GM21447 (cell line): Measurements from ENCODE around the gene MSH3.
"Not testable (repeated sequence)": the region's sequence is repeated elsewhere in the genome, so short reads cannot be mapped to it uniquely, and the experiment has no call there.

Source experiments
- ATAC-seq: cut with Tn5 transposase; IDR thresholded peaks from one replicate; pipeline ENCODE4 v1.9.1; 2021; ENCODE audit not compliant: unreplicated experiment

Gene MSH3

DNA sequence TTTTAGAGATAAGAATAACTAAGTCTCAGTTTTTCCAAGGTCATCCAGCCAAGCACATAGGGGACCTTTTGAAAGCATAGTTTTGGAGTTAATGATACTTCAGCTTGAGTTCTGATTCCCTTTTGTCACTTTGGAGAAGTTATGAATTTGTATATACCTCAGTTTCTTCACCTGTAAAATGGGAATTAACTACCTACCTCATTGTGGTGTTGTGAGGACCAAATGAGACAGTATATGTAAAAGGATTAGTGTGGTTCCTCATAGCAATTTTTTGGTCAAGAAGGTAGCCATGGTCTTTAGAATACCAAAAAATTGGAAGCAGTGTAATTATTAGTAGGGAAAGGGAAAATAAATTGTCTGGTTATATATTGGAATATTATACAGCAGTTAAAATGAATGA, 98.0 kb downstream of the MSH3 start:
- ATAC-seq = no peak

DNA sequence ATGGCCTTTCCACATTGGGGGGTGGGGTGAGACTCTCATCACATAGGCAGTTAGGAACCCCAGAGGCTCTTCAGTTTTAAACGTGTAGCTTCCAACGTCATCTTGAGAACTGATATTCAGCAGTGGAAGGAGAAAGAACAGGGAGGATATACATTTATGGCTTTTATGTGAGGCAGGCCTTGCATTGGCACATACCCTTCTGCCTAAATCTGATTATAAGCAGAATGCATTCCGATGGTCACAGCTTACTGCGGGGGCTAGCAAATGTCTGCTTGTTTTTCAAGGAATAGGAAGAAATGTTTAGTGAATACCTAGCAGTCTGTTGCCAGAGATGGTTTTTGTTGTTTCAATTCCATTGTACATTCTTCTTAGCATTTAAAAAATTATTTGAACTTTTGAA, 99.3 kb downstream of the MSH3 start:
- ATAC-seq = no peak

DNA sequence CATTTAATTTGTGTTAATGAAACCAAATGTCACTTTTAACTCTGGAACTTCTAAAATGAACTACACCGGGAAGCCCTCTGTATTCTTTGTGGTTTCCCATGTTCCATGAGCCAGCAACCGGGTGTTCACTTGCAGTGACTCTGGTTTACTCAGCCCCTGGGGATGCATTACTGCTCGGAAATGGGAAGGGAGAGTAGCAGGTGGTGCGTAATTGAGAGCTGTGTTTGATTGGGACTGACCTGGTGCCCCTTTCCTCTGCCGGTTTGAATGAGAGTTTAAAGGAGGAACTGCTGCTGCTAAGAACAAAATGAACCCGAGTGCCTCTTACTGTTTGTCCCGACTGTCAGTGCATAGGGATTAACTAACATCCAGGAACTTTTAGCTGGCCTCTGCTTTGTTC, 100.4 kb downstream of the MSH3 start:
- peak; percentile 63 for ATAC-seq

DNA sequence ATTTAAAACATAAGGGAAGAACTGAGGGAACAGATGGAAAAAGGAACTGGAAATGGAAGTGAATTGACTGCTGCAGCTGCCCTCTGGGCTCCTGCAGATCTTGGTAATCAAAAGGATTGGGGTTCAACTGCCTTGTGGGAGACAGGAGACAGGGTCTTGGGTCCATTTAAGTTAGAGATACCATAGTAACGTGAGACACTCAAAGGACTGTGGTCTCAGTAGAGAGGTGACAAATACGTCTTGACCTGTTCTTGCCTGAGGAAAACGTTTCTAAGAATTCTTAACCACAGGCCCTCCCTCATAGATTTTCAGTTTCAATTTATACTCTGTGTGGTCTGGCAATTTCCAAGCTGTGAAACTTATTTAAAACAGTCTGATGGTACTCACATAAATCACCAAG, 101.2 kb downstream of the MSH3 start:
- peak; percentile 96 for ATAC-seq

DNA sequence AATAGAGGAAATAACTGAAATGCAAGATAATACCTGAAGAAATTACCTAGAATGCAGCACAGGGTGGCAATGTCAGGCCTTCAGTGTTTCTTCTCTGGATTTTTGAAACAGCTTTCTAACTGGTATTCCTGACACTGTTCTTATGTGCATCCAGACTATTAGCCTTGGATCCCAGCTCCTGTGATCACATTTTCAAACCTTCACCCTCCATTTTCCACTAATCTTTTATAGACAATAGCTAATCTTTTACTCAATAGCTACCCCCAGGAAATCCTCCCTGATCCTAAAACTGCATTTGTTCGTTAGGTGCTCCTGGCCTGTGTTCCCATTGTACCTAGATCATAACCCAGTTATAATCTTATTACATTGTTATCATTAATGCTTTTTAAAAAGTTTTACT, 101.8 kb downstream of the MSH3 start:
- ATAC-seq = no peak

DNA sequence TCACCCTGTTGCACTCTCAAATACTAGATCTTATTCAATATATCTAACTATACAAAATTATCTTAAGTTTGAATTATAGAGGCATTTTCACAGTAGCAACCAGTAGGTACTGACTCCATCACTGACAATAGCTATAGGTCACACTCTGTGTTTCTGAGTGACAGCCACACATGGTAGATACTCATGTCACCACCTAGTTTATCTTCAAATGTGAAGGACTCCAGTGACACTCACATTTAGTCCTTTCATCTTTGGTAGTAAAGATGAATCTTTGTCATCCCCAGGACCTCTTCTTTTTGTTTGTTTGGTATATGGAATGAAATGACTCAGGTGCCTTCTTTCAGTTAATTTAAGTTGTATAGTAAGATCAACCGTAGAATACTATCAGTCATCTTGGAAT, 102.8 kb downstream of the MSH3 start:
- no peak for ATAC-seq

DNA sequence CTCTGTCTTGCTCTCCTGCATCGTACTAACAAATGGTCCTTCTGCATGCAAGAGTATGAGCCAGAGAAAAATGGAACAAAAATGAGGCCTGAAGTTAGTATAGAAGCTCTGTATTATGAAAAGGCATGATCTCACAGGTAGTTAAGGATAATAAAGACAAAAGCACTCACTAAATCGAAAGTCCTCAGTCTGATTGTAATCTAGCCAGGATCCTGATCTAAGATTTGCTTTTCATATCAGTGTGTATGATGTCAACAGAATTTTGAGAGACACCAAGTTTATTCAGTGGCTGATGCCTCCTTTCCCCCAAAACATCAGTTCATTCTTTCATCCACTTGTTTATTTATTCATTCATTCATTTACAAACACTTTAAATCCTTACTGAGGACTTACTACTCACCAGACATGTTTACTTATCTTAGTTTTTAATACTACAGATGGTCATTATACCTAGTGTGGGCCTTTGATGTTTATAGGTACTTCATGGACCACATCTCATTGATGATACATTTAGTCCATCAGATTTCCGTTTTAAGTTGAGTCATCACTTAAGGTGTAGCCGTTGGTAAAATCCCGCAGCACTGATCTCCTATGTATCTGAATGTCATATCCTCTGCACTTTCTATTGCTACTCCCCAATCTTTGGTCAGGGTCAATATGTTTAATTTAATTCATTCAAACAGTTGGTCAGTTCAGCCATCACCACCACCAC, 105.6 kb downstream of the MSH3 start:
- no peak for ATAC-seq

DNA sequence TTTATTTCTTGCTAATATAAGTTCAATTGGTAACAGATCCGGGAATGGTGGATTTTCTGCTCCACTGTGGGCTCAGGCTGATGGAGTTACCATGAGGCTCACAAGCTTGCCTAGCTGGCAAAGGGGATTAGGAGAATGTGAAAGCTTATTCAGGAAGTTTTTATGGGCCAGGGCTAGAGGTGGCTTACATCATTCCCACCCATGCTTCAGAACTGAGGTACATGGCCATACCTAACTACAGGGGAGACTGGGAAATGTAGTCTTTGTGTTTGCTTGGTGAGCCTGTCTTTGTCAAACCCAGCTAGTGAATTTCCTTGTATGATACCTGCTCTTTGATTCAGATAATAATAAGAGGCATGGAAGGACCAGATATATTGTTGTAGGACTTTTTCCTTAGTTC, 106.2 kb downstream of the MSH3 start:
- no peak for ATAC-seq

DNA sequence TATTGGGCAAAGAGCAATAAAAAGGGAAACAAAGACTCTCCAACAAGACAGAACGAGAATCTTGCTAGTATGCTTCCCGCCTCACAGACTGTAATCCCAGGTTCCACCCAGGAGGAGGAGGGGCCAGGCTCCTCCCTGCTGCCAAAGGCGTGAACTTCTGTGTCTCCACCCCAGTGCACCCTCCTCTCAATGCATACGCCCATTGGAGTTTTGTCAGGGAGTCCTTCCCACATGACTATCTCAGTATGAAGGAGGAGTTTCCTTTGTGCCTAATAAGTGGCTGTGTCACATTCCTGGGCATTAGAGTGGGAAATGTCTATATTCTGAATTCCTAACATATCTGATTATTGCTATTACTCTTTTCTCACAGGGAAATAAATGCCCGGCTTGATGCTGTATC, 106.7 kb downstream of the MSH3 start:
- ATAC-seq = no peak

DNA sequence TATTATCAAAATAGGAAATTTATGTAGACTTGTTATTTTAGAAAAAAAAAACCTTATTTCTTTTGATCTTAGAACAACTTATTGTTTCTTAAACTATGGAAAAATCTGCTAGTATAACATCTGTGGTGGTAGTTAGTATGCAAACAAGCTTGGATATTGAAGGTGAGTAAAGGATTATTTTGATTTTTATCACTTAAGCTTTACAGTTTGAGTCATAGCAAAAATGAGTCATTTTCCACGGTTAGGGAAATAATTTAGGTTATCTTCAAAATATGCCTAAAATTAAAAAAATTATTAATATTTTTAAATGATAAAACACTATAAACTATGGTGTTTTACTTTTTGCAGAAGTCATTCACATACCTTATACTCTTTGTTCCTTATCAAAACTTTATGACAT, 107.5 kb downstream of the MSH3 start:
- no peak for ATAC-seq

DNA sequence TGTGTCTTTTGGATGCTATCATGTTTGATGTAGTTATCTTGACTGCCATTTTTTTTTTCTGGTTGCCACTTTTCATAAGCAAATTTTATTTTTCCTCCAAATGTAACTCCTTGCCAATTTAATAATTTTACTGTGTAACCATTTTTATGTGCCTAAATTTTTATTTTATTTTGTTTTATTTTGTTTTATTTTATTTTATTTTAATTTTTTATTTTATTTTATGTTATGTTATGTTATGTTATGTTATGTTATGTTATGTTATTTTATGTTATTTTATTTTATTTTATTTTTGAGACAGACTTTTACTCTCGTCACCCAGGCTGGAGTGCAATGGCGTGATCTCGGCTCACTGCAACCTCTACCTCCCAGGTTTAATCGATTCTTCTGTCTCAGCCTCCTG, 108.1 kb downstream of the MSH3 start:
- no peak for ATAC-seq

DNA sequence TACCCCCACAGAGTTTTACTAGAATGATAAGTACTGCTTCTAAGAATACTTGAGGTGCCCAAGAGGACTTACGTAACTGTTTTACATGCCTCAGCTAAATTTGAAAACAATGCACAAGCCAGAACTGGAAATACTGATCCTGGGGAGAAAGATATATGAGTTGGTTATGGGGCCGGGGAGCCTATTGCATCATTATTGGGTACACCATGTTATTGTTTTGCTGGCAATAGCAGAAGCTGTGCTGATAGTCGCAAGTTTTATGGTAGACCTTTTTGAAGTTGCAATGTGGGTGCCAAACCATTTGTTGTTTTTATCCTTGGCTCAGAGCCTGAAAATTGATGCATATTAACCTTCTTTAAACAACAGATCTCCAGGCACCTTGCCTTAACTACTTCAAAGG, 108.8 kb downstream of the MSH3 start:
- ATAC-seq = no peak

DNA sequence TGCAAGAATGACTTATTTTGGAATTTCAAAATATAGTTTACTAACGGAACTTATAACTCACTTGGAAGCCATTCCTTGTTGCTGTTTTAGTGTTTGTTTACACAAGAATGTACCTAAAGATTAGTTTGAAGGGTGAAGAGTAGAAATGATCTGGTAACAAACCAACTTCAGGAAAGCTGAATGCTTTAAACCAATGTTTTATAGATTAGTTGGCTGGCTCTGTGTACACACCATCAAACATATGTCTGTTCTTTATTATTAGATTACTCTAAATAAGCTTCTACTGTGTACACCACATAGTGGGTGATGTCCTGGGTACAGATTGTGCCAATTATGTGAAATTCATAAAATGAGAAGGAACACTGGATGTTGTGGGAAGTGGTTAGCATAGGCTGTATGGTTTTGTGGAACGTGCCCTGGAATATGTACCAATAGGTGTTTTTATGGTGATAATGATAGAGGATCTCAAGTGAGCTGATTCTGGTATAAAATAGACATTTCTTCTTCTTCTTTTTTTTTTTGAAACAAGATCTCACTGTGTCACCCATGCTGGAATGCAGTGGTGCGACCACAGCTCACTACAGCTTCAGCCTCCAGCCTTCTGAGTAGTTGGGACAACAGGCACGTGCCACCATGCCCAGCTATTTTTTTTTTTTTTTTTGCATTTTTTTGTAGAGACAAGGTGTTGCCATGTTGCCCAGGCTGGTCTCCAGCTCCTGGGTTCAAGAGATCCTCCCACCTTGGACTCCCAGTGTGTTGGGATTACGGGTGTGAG, 109.6 kb downstream of the MSH3 start:
- ATAC-seq = no peak

DNA sequence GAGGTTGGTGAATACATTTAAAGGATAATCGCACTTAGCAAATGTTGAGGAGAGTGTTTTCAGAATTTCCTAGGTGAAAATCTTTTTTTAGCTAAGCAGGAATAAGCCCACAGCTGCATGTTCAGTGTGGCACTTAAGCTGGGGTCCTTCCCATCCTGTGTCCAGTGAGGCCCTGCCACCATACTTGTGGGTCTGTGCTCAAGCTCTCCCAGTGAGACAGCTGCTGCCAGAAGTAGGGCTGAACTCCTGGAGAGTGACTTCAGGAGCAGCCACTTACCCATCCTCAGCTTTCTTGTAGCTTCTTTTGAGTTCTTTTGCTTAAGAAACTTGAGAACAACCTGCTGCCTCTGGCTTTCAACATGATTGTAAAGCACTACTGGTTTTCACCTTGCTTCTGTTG, 110.3 kb downstream of the MSH3 start:
- ATAC-seq = no peak

DNA sequence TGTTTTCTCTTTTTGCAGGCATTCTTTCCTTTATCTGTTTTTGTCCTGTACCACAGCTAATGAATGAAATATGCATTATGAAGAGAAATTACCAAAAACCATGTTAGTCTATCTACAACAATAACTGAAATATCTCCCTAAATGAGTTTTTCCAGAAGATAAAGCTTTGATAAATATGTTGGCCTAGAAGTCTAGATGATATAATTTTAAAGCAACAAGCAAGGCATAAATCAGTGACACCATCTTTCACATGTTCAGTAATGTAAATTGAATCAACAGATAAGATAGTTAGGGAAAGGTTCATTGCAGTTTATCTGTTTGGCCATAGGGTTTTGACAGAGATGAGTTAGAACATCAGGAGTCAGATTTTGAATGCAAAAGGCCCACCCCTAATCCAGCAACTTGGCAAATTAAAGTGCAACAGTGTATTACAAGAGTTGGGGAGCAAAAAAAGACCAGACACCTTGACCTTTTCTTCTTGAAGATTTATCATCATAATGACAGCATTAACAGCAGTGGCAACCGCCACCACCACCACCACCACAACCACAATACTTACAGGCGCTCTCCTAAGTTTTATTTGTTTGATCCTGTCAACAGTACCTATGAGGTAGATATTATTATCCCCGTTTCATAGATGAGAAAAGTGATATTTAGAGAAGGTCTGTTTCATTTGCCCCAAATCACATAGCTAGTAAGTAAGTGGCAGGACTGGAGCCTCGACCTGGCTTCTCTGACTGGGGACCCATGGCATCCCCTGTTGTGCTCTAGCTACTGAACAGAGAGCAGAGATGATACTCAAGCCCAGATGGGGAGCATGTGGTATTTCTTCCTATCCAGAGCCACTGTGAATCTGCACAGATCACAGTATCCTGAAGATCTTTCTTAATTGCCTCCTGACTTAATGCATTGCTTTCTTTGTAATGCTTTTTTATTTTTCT, 123.2 kb downstream of the MSH3 start:
- no peak for ATAC-seq

DNA sequence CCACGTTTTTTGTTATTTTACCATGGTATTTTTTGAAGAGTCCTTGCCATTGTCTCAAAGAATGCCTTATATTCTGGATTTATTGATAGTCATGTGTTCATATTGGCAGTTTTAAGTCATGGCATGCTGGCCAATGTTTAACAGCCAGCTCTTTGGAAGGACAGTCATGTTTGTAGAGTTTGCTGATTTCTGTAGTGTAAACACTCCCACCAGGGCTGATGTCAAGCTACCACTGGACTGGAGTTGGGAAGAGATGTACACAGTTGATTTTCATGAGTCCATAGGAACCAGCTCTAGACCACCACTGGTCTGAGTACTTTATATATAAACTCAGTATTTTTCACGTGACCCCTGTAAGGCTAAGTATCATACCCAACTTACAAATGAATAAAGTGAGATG, 125.6 kb downstream of the MSH3 start:
- no peak for ATAC-seq

DNA sequence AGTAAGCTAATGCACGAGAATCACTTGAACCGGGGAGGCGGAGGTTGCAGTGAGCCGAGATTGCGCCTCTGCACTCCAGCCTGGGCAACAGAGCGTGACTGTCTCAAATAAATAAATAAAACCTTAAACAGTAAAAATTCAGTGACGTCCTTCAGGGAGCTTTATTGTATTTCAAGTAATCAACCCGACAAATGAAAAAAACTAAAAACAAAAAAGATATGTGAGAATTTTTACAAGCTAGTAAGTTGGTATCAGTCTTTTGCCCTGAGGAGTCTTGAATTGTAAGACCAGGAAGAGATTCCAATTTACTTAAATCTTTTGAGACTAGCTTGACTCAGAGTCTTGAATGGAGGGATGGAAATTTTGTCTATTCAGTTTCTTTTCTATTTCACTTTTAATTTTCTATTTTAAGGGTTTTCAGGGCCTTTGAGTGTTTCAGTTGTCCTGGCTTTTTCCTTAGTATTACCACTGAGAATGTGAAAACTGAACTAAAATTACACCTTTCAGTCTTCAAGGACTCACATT, 126.4 kb downstream of the MSH3 start:
- no peak for ATAC-seq

DNA sequence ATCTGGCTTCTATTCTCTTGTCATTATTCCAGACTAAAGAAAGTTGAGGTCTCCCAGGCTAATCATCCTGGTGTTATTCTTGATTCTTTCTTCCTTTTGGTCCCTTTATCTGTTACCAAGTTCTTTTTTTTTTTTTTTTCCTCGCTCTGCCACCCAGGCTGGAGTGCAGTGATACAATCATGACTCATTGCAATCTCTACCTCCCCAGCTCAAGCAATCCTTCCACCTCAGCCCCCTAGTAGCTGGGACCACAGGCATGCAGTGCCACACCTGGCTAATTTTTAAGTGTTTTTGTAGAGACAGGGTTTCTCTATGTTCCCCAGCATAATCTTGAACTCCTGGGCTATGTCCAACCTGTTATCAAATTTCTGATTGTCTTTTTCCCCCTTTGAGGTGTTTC, 126.9 kb downstream of the MSH3 start:
- no peak for ATAC-seq

DNA sequence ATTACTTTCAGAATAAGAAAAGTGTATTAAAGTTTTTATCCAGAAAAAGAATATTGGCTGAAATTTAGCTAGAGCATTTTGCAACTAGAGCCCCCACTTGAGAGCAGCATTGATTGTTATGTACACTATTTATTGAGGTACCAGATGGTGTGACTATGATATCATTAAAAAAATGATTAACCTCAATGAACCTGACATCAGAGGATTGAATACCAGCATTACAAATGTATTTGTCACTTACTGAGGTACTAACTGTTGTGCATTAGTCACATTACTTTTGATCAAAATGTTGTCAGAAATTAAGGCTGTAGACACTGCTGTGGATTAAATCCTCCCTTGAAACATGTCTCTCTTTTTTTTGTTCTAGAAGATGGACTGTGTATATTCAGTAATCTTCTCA, 128.2 kb downstream of the MSH3 start:
- ATAC-seq = no peak

DNA sequence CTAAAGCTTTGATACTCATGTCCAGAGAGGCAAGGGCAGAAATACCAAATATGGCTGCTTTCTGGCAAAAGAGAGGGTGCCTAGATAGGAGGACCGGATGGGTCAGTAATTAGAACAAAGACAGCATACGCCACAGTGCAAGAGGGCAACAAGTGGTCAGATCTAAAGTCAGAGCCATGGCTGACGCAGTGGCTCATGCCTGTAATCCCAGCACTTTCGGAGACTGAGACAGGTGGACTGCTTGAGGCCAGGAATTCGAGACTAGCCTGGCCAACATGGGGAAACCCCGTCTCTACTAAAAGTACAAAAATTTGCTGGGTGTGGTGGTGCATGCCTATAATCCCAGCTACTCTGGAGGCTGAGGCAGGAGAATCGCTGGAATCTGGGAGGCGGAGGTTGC, 129.3 kb downstream of the MSH3 start:
- ATAC-seq = not testable (repeated sequence)

DNA sequence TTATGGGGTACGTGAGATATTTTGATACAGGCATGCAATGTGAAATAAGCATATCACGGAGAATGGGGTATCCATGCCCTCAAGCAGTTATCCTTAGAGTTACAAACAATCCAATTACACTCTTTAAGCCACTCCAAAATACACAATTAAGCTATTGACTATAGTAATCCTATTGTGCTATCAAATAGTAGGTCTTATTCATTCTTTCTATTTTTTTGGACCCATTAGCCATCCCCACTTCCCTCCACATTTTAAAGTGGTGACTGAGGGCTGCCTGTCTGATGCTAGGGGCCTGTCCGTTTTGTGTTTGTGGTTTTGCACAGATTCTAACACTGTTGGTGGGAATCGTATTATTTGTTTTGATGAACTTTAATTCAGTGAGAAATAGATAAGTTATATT, 130.0 kb downstream of the MSH3 start:
- no peak for ATAC-seq
